Body of pancreas (tissue), 4 donors: Measurements from ENCODE around the gene SMOC2.

ENCODE experiments used
- POLR2A ChIP-seq, 3 donors: fragments of 450-650 bp; IDR thresholded peaks; one replicate each; pipeline ENCODE4 v1.6.1; 2016; ENCODE audit warnings: antibody characterized with exemption in 3 of 3, mild to moderate bottlenecking in 2 of 3
- TF ChIP-seq, protein P1 (sequence below), 7 experiments: fragments of 450-650 bp in 4 of 7; fragments of 200-600 bp in 3 of 7; sonication (generic) in 3 of 7; IDR thresholded peaks; one replicate each; pipeline ENCODE4 v1.5.1; 2016 to 2019; ENCODE audit warnings: antibody characterized with exemption in 7 of 7

DNA sequence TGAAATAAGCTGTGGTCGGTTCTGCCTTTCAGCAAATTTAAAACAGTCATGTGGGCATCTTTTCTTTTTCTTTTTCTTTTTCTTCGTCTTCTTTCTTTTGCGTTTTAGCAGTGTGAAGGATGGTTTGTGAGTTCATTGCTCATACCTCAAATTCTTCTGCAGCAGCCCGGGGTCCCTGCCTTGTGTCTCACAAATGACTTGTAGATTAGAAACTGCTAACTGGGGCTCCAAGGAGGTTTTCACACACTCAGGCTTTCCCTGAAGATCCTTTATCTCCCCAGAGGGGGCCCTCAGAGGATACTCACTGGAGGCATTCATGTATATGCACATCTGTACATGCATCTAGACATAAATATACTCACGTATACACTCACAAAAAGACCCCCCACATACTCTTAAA, 1.7 kb downstream of the SMOC2 start:
- TF ChIP-seq, protein P1, sequence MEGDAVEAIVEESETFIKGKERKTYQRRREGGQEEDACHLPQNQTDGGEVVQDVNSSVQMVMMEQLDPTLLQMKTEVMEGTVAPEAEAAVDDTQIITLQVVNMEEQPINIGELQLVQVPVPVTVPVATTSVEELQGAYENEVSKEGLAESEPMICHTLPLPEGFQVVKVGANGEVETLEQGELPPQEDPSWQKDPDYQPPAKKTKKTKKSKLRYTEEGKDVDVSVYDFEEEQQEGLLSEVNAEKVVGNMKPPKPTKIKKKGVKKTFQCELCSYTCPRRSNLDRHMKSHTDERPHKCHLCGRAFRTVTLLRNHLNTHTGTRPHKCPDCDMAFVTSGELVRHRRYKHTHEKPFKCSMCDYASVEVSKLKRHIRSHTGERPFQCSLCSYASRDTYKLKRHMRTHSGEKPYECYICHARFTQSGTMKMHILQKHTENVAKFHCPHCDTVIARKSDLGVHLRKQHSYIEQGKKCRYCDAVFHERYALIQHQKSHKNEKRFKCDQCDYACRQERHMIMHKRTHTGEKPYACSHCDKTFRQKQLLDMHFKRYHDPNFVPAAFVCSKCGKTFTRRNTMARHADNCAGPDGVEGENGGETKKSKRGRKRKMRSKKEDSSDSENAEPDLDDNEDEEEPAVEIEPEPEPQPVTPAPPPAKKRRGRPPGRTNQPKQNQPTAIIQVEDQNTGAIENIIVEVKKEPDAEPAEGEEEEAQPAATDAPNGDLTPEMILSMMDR (IDR thresholded peaks at IDR 0.05), result no peak
- TF ChIP-seq POLR2A (IDR thresholded peaks at IDR 0.05), result no peak
